ENCODE results near the gene NAV2. TPM values are rescaled to one million over a fixed set of nuclear protein-coding genes. Genes with fewer than 3 reads are reported as not detected.

The NAV2 gene
- total and polyA plus RNA-seq, 4 experiments from 2014 or later, result 1.1 to 6.2 (median 4.2) TPM; not detected in 1

DNA sequence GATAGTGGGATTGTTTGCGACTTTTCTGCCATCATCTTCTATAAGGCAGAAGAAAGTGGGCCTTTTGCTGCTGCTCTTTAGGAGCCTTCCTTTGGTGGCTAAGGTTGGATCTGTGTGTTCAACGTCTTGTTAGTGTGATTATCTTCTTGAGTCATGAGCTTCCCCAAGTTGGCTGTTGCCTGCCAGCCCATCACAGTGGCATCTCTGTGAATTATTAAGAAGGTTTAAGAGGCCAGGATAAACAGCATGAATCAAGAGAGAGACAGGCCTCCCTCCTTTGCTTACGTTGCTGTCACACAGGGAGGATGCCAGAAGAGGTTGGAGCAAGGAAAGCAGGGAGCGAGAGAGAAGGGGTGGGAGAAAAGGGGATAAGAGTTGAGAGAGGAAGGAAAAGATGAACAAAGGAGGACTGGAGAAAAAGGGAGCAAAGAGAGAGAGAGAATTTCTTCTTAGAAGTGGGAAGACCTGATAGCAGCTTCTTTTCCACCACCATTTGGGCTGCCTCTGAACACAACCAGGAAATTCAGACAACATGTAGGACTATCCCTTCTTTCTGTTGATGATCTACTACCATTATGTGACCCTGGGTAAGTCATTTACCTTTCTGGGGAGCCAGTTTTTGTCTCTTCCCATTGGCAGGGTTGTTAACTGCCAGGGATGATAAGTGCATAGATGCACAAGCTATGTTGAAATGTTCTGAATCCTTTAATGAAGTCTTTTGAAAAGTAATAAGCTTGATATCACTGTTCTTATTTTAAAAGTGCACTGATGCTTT is 126.5 kb downstream of the NAV2 start:
- intact Hi-C loops (cut with micrococcal nuclease), result no loop called here
- CTCF ChIA-PET (ENCODE audit: partially characterized antibody), result no interaction called here
- Histone ChIP-seq H3K27ac (ENCODE audit: low read depth, low read length) (no peak overlapping the region), H3K4me1 (ENCODE audit: insufficient read depth, low read length) (no peaks in the 10 kb centered on the region), H3K4me3 (ENCODE audit: low read length in 2 of 2) (no peak overlapping the region), H3K27me3 (ENCODE audit: insufficient read depth, low read length) (no peaks in the 10 kb centered on the region), H3K9me3 (ENCODE audit: control insufficient read depth in 1 of 2, low read length in 2 of 2) (no peaks in the 10 kb centered on the region), H3K36me3 (ENCODE audit: insufficient read depth, low read length) (no peaks in the 10 kb centered on the region)
- POLR2A ChIA-PET (ENCODE audit: partially characterized antibody), result no interaction called here
- peak overlapping the region in 1 of 8 donors; percentile 49 for H3K4me3 Mint-ChIP-seq
- H3K9me3 Mint-ChIP-seq, result peaks cover 0 to under 1% (median 0%) of the 10 kb centered on the region in 8 donors
- no peak overlapping the region for H3K27ac Mint-ChIP-seq
- H3K4me1 Mint-ChIP-seq, result peaks cover 0 to 2% (median 0%) of the 10 kb centered on the region in 4 donors
- H3K27me3 Mint-ChIP-seq, result no peaks in the 10 kb centered on the region
- H3K36me3 Mint-ChIP-seq, result no peaks in the 10 kb centered on the region
- no peak for DNase-seq

DNA sequence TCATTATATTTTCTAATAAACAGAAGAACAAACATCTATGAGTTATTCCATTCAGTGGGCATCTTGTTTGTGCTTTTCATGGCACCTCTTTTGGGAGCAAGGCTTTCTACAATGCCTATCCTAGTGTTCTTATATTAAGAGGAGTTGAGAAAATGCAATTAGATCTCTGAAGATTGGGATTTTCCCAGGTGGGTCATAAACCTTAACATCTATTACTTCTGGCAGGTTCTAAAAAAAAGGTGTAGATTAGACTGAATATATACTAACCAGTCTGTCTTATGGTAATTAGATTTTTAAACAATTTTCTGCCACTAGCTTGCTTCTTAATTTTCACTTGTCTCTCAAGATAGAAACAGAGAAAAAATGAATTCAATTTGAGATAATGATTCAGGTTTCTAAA is 128.3 kb downstream of the NAV2 start:
- DNase-seq, result no peak
- no peaks in the 10 kb centered on the region for H3K27me3 ChIP-seq (ENCODE audit: insufficient read depth, low read length)
- no peak overlapping the region for H3K27ac ChIP-seq (ENCODE audit: low read depth, low read length)
- Mint-ChIP-seq H3K36me3 (no peaks in the 10 kb centered on the region), H3K27ac (no peak overlapping the region), H3K9me3 (no peaks in the 10 kb centered on the region), H3K27me3 (no peaks in the 10 kb centered on the region), H3K4me1 (peaks cover 0 to 2% (median 0%) of the 10 kb centered on the region in 4 donors), H3K4me3 (no peak overlapping the region)
- no peaks in the 10 kb centered on the region for H3K36me3 ChIP-seq (ENCODE audit: insufficient read depth, low read length)
- ChIA-PET POLR2A (ENCODE audit: partially characterized antibody) (no interaction called here), CTCF (ENCODE audit: partially characterized antibody) (interaction anchor here (0.7 kb wide), 1 partner anchor 12 kb away, joined by 3 read pairs; no protein-coding TSS in a partner anchor)
- no peaks in the 10 kb centered on the region for H3K4me1 ChIP-seq (ENCODE audit: insufficient read depth, low read length)
- H3K9me3 ChIP-seq (ENCODE audit: control insufficient read depth in 1 of 2, low read length in 2 of 2), result no peaks in the 10 kb centered on the region
- H3K4me3 ChIP-seq (ENCODE audit: low read length in 2 of 2), result no peak overlapping the region
- intact Hi-C loops (cut with micrococcal nuclease), result no loop called here

DNA sequence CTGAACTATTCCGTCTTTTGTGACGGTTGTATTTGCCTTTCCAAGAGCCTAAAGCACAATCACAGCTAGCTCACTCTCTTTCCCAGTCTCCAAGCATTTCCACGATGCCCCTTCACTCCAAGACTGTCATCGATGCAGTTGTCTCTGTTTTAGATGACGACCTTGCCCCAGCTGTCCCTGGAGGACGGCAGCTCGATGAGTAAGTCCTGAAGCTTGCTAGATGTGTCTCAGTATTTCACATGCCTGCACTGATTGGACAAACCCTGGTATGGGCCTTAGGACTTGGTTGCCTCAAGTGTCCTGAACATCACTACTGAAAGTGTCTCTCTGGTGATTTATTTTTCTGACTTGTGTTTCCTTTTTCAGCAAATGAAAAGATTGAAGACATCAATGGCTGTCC is 129.9 kb downstream of the NAV2 start:
- no peaks in the 10 kb centered on the region for H3K4me1 ChIP-seq (ENCODE audit: insufficient read depth, low read length)
- no peak for DNase-seq
- Mint-ChIP-seq H3K27ac (no peak overlapping the region), H3K4me1 (peaks cover 0 to 2% (median 0%) of the 10 kb centered on the region in 4 donors), H3K27me3 (no peaks in the 10 kb centered on the region), H3K4me3 (no peak overlapping the region), H3K9me3 (no peaks in the 10 kb centered on the region), H3K36me3 (no peaks in the 10 kb centered on the region)
- no peaks in the 10 kb centered on the region for H3K27me3 ChIP-seq (ENCODE audit: insufficient read depth, low read length)
- H3K9me3 ChIP-seq (ENCODE audit: control insufficient read depth in 1 of 2, low read length in 2 of 2), result no peaks in the 10 kb centered on the region
- H3K27ac ChIP-seq (ENCODE audit: low read depth, low read length), result no peak overlapping the region
- intact Hi-C loops (cut with micrococcal nuclease), result no loop called here
- ChIA-PET POLR2A (ENCODE audit: partially characterized antibody) (no interaction called here), CTCF (ENCODE audit: partially characterized antibody) (interaction anchor here (0.6 kb wide), 1 partner anchor 628 kb away, joined by 3 read pairs; no protein-coding TSS in a partner anchor)
- no peaks in the 10 kb centered on the region for H3K36me3 ChIP-seq (ENCODE audit: insufficient read depth, low read length)
- no peak overlapping the region for H3K4me3 ChIP-seq (ENCODE audit: low read length in 2 of 2)

DNA sequence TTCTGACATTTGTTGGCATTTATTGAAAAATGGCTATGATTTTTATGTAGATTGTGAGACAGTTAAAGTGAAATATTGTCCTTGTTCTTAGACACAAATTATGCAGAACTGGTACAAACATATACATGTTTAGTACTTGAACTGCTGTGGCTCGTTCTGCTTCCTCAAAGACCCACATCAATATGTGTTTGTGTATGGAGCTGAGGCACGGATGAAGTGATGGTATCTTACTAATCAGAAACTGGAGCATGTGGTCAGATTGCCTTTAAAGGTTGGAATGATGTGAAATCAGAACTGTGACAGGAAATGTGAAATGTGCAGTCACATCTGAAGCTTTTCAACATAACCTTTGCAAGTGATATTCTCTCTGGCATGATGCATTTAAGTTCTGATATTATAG is 130.4 kb downstream of the NAV2 start:
- ChIA-PET POLR2A (ENCODE audit: partially characterized antibody) (no interaction called here), CTCF (ENCODE audit: partially characterized antibody) (interaction anchor here (0.6 kb wide), 1 partner anchor 628 kb away, joined by 3 read pairs; no protein-coding TSS in a partner anchor)
- H3K36me3 ChIP-seq (ENCODE audit: insufficient read depth, low read length), result no peaks in the 10 kb centered on the region
- H3K4me3 ChIP-seq (ENCODE audit: low read length in 2 of 2), result no peak overlapping the region
- H3K27me3 ChIP-seq (ENCODE audit: insufficient read depth, low read length), result no peaks in the 10 kb centered on the region
- H3K27ac Mint-ChIP-seq, result no peak overlapping the region
- H3K9me3 ChIP-seq (ENCODE audit: control insufficient read depth in 1 of 2, low read length in 2 of 2), result no peaks in the 10 kb centered on the region
- intact Hi-C loops (cut with micrococcal nuclease), result no loop called here
- H3K36me3 Mint-ChIP-seq, result no peaks in the 10 kb centered on the region
- no peaks in the 10 kb centered on the region for H3K27me3 Mint-ChIP-seq
- H3K9me3 Mint-ChIP-seq, result no peaks in the 10 kb centered on the region
- H3K27ac ChIP-seq (ENCODE audit: low read depth, low read length), result no peak overlapping the region
- DNase-seq, result no peak
- H3K4me1 ChIP-seq (ENCODE audit: insufficient read depth, low read length), result no peaks in the 10 kb centered on the region
- peaks cover 0 to 2% (median 0%) of the 10 kb centered on the region in 4 donors for H3K4me1 Mint-ChIP-seq
- H3K4me3 Mint-ChIP-seq, result no peak overlapping the region

DNA sequence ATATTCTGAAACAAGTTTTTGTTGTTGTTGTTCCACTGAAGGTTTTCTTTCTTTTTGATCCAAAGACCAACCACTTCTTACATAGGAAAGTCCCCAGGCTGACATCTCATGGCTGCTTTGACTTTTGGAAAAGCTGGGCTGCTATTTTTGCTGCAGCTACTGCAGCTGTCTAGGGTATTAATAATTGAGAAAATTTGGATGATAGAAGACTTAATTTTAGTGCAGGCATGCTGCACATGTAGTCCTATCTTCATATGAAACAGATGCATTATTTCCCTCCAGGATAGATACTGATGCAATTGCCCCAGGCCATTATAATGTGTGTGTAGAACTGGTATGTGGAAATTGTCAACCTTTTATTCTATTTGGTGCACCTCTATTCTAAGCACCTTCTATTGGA is 131.4 kb downstream of the NAV2 start:
- no peaks in the 10 kb centered on the region for H3K36me3 ChIP-seq (ENCODE audit: insufficient read depth, low read length)
- H3K27ac ChIP-seq (ENCODE audit: low read depth, low read length), result no peak overlapping the region
- POLR2A ChIA-PET (ENCODE audit: partially characterized antibody), result no interaction called here
- H3K27me3 Mint-ChIP-seq, result no peaks in the 10 kb centered on the region
- H3K4me3 ChIP-seq (ENCODE audit: low read length in 2 of 2), result no peak overlapping the region
- no peaks in the 10 kb centered on the region for H3K9me3 Mint-ChIP-seq
- CTCF ChIA-PET (ENCODE audit: partially characterized antibody), result no interaction called here
- no peaks in the 10 kb centered on the region for H3K9me3 ChIP-seq (ENCODE audit: control insufficient read depth in 1 of 2, low read length in 2 of 2)
- no peak overlapping the region for H3K27ac Mint-ChIP-seq
- no peaks in the 10 kb centered on the region for H3K27me3 ChIP-seq (ENCODE audit: insufficient read depth, low read length)
- H3K4me3 Mint-ChIP-seq, result no peak overlapping the region
- no peaks in the 10 kb centered on the region for H3K4me1 ChIP-seq (ENCODE audit: insufficient read depth, low read length)
- H3K36me3 Mint-ChIP-seq, result no peaks in the 10 kb centered on the region
- DNase-seq, result no peak
- peaks cover 0 to 2% (median 0%) of the 10 kb centered on the region in 4 donors for H3K4me1 Mint-ChIP-seq
- intact Hi-C loops (cut with micrococcal nuclease), result no loop called here

DNA sequence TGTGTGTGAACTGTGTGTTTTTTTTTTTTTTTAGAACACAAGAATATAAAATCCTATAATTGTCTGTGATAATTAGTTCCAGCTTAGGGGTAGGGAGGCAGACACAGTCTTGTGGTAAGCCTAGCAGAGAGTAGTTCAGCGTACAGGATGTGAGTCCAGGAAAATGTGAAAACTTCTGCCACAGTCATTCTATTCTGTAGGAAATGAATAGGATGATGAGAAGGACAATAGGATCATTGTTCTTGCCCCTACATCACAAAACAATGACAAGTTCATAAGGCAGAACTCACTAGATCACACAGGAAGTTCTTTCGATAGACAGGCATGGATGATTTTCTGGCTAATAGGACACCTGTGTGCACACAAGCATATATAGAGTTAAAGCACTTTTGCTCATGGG is 132.2 kb downstream of the NAV2 start:
- Mint-ChIP-seq H3K4me3 (no peak overlapping the region), H3K4me1 (peaks cover 0 to 2% (median 0%) of the 10 kb centered on the region in 4 donors), H3K36me3 (no peaks in the 10 kb centered on the region), H3K27me3 (no peaks in the 10 kb centered on the region), H3K27ac (no peak overlapping the region), H3K9me3 (no peaks in the 10 kb centered on the region)
- no peaks in the 10 kb centered on the region for H3K27me3 ChIP-seq (ENCODE audit: insufficient read depth, low read length)
- H3K4me1 ChIP-seq (ENCODE audit: insufficient read depth, low read length), result no peaks in the 10 kb centered on the region
- intact Hi-C loops (cut with micrococcal nuclease), result no loop called here
- no peaks in the 10 kb centered on the region for H3K36me3 ChIP-seq (ENCODE audit: insufficient read depth, low read length)
- H3K9me3 ChIP-seq (ENCODE audit: control insufficient read depth in 1 of 2, low read length in 2 of 2), result no peaks in the 10 kb centered on the region
- H3K4me3 ChIP-seq (ENCODE audit: low read length in 2 of 2), result no peak overlapping the region
- H3K27ac ChIP-seq (ENCODE audit: low read depth, low read length), result no peak overlapping the region
- ChIA-PET CTCF (ENCODE audit: partially characterized antibody) (no interaction called here), POLR2A (ENCODE audit: partially characterized antibody) (no interaction called here)
- no peak for DNase-seq

DNA sequence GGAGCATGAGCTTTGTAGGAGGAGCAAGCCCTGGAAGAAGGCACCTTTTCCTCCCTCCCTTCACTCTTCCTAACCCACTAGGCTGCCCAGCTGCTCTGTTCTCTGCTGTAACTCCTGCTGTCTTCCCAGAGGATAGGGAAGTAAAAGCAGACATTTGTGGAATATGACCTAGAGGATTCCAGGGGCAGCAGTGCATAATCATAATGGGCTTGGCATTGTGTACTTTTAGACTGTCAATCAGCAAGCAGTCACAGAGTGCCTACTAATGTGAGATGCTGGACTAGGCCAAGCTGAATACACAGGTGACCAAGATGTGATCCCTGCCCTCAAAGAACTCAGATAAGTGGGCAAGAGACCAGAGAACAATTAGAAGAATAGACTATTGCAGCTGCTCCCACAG is 133.0 kb downstream of the NAV2 start:
- H3K4me3 ChIP-seq (ENCODE audit: low read length in 2 of 2), result no peak overlapping the region
- intact Hi-C loops (cut with micrococcal nuclease), result no loop called here
- Mint-ChIP-seq H3K4me1 (peaks cover 0 to 2% (median 0%) of the 10 kb centered on the region in 4 donors), H3K27me3 (no peaks in the 10 kb centered on the region), H3K4me3 (no peak overlapping the region), H3K27ac (peak overlapping the region in 1 of 7 donors; percentile 27), H3K36me3 (no peaks in the 10 kb centered on the region), H3K9me3 (no peaks in the 10 kb centered on the region)
- CTCF ChIA-PET (ENCODE audit: partially characterized antibody), result no interaction called here
- DNase-seq, result no peak
- H3K4me1 ChIP-seq (ENCODE audit: insufficient read depth, low read length), result no peaks in the 10 kb centered on the region
- H3K27me3 ChIP-seq (ENCODE audit: insufficient read depth, low read length), result no peaks in the 10 kb centered on the region
- H3K9me3 ChIP-seq (ENCODE audit: control insufficient read depth in 1 of 2, low read length in 2 of 2), result no peaks in the 10 kb centered on the region
- no peaks in the 10 kb centered on the region for H3K36me3 ChIP-seq (ENCODE audit: insufficient read depth, low read length)
- POLR2A ChIA-PET (ENCODE audit: partially characterized antibody), result no interaction called here
- no peak overlapping the region for H3K27ac ChIP-seq (ENCODE audit: low read depth, low read length)

All from CD4-positive, alpha-beta memory T cell (primary cell).